Stomach (tissue), 4 donors: Measurements from ENCODE around the gene HIP1.

Experiments
- POLR2AphosphoS5 ChIP-seq, 3 donors: sonication (generic); formaldehyde crosslinking; IDR thresholded peaks; one replicate each; pipeline ENCODE4 v1.6.1; 2016; ENCODE audit warnings: antibody characterized with exemption in 3 of 3
- TF ChIP-seq, protein P1 (sequence below), 7 experiments: fragments of 450-650 bp in 4 of 7; fragments of 200-600 bp in 3 of 7; sonication (generic) in 3 of 7; IDR thresholded peaks; one replicate each; pipeline ENCODE4 v1.5.1; 2016 to 2019; ENCODE audit warnings: antibody characterized with exemption in 7 of 7, control low read depth in 2 of 7, mild to moderate bottlenecking in 1 of 7

DNA sequence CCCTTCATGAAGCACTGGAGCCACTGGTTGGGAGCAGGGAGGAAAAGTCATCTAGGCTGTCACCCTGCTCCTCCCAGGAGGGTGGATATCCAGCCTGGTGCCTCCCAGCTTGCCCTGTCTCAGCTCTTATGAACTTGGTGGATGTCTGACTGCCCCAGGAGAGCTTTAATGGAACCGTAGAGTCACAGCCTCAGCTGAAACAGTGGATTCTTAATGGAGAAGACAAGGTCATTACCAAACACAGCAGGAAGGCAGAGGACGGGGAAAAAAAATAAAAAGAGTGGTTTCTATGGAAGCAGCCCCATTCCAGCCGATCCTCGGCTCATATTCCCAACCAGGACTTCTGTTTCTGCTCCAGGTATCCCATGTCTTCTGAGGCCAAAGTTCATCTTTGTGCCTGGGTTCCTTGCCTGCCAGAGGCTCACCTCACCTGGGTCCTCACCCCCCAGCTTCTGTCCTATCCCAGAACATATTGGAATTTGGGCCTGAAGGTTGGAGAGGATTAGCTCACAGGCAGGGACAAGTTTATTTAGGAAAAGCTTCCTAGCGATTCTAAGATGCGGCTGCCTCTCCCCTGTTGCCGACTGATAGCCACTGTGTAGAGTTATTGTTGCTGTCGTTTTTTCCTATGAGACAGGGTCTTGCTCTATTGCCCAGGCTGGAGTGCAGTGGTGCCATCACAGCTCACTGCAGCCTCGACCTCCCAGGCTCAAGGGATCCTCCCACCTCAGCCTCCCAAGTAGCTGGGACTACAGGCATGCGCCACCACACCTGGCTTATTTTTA, 17.7 kb upstream of the HIP1 start:
- TF ChIP-seq POLR2AphosphoS5 (IDR thresholded peaks at IDR 0.05): no peak
- TF ChIP-seq, protein P1, sequence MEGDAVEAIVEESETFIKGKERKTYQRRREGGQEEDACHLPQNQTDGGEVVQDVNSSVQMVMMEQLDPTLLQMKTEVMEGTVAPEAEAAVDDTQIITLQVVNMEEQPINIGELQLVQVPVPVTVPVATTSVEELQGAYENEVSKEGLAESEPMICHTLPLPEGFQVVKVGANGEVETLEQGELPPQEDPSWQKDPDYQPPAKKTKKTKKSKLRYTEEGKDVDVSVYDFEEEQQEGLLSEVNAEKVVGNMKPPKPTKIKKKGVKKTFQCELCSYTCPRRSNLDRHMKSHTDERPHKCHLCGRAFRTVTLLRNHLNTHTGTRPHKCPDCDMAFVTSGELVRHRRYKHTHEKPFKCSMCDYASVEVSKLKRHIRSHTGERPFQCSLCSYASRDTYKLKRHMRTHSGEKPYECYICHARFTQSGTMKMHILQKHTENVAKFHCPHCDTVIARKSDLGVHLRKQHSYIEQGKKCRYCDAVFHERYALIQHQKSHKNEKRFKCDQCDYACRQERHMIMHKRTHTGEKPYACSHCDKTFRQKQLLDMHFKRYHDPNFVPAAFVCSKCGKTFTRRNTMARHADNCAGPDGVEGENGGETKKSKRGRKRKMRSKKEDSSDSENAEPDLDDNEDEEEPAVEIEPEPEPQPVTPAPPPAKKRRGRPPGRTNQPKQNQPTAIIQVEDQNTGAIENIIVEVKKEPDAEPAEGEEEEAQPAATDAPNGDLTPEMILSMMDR (IDR thresholded peaks at IDR 0.05): no peak
